GM10266 (cell line): Measurements from ENCODE around the gene FEM1B.

Experiments used
- DNase-seq: peaks from one replicate; pipeline ENCODE4 v3.0.0; 2012; ENCODE audit errors: extremely low spot score
- TF ChIP-seq, protein P1 (sequence below): IDR thresholded peaks from 2 replicates; pipeline ENCODE4 v1.5.1; 2012; ENCODE audit warnings: mild to moderate bottlenecking, low read depth; ENCODE audit not compliant: control insufficient read depth, insufficient read depth; ENCODE audit errors: missing control alignments

Gene FEM1B

DNA sequence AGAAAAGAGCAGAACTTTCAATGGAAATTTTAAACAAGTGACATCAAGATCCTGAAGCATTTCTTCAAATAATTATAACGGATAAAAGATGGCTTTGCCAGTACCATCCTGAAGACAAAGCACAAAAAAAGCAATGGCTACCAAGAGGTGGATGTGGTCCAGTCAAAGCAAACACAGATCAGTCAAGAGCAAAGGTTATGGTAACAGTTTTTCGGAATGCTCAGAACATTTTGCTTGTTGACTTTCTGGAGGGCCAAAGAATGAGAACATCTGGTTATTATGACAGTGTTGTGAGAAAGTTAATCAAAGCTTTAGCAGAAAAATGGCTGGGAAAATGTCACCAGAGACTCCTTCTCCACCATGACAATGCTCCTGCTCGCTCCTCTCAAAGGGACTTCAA lies 31.5 kb downstream of the FEM1B start:
- no peak for DNase-seq
- TF ChIP-seq, protein P1, sequence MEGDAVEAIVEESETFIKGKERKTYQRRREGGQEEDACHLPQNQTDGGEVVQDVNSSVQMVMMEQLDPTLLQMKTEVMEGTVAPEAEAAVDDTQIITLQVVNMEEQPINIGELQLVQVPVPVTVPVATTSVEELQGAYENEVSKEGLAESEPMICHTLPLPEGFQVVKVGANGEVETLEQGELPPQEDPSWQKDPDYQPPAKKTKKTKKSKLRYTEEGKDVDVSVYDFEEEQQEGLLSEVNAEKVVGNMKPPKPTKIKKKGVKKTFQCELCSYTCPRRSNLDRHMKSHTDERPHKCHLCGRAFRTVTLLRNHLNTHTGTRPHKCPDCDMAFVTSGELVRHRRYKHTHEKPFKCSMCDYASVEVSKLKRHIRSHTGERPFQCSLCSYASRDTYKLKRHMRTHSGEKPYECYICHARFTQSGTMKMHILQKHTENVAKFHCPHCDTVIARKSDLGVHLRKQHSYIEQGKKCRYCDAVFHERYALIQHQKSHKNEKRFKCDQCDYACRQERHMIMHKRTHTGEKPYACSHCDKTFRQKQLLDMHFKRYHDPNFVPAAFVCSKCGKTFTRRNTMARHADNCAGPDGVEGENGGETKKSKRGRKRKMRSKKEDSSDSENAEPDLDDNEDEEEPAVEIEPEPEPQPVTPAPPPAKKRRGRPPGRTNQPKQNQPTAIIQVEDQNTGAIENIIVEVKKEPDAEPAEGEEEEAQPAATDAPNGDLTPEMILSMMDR = no peak

- DNase-seq = no peak
- TF ChIP-seq, protein P1 = no peak
Observed at GRCh38 chr15:68310178-68310803, 32.7 kb downstream of the FEM1B start.

DNA sequence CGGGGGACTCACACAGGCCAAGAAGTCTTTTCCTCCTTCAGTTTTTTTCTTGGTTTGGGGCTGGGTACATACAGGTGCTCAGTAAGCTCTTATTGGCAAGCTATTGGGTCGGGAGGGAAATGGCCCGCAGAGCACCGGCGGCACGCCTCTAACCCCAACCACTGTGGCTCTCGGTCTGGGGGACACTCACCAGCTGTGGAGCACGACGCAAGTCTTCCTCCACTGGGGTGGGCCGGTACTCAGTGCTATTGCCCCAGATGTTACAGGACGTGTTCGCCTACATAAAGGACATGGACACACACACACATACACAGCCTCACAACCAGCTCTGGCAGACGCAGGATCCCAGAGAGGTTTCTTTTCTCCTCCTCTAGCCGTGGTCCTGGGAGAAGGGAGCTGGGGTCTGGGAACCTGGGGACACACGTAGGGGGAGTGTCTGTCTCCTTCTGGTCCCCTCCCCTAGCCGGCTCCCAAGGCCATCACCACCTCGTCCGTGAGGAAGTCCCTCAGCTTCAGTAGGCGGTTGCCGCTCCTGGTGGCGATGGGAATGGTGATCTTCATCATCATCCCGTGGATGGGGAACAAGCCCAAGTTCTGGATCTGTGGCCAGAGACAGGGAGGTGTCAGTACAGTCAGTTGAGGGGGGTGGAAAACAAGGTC lies 33.4 kb downstream of the FEM1B start:
- TF ChIP-seq, protein P1 = no peak
- no peak for DNase-seq

DNA sequence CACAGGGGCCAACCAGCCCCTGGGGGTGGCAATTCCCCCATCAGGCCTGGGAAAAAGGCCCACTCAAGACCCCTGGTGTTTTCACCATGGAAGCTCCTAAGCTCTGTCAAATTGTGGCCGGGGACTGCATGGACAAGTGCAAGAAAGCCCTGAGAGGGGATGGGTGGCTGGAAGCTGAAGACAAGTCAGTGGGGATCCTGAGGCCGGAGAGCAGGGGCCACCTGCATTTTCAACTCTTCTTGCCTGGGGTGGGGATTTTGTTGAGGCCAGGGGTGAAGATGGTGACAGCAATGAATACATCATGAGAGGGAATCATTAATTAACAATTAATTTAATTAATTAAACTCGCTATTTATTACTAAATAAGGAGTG lies 33.9 kb downstream of the FEM1B start:
- TF ChIP-seq, protein P1 = no peak
- DNase-seq = no peak

DNA sequence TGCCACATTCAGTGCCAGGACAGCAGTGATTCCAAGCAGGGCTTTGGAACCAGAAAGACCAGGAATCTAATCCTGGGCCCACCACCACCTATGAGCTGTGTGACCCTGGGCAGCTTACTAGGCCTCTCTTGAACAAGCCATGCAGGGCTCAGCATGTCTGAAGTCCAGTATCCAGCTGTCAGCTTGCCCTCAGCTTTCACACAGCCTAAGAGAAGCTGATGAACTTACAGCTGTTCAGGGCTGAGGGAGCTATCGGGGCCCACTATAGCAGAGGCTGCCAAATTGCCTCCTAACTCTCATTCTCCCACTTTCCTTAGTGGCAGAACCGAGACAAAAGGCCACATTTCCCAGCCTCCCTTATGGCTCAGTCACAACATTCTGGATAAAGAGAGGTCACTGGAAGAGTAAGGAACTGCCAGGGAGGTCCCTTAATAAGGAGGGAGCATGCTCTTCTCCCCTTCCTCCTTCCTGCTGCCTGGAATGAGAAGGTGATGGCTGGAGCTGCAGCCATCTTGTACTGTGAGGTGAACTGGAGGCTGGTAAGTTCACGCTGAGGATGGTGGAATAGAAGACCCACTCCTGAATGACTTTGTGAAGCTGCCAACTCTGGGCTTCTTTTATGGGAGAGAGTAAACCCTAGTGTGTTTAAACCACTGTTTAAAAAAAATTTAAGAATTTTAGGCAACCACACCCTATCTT lies 34.5 kb downstream of the FEM1B start:
- TF ChIP-seq, protein P1 = no peak
- no peak for DNase-seq

- no peak for DNase-seq
- TF ChIP-seq, protein P1 = no peak
Observed at GRCh38 chr15:68312701-68313204, 35.2 kb downstream of the FEM1B start.
